HepG2 (cell line): Measurements from ENCODE around the gene FCRL5. TPM values are rescaled to one million over a fixed set of nuclear protein-coding genes. Genes with fewer than 3 reads are reported as not detected.

Experiments
- ATAC-seq: fragments of 200-7000 bp; cut with Tn5 transposase; 3 replicates; pipeline ENCODE4 v1.9.1; 2020; ENCODE audit warnings: mild to moderate bottlenecking, moderate library complexity
- BruUV-seq: library from RNA; stranded (reverse); fragments of 400-500 nt; replicated peaks from 2 replicates; lab custom pipeline; 2021; lab: Mats Ljungman, UMichigan
- CTCF ChIA-PET: fragments of 300-600 bp; formaldehyde crosslinking; extraction: SDS; loops from one replicate; lab custom pipeline; 2021; ENCODE audit warnings: low total read pairs, inconsistent platforms, low intra/inter-chr PET ratio; lab: Yijun Ruan, JAX
- POLR2A ChIA-PET: fragments of 350-600 bp; sonication (Branson Sonifier 250); formaldehyde crosslinking; loops from one replicate; lab custom pipeline; 2020; ENCODE audit warnings: antibody characterized with exemption, inconsistent platforms; lab: Yijun Ruan, JAX
- DNase-seq: peaks from one replicate; pipeline ENCODE4 v3.0.0-alpha.2; 2015; ENCODE audit warnings: low spot score
- FAIRE-seq: peaks from 3 replicates; lab custom pipeline; 2011; peaks lifted over from hg19 to GRCh38; lab: Jason Lieb, UNC
- H2AFZ ChIP-seq: one replicate; pipeline ENCODE4 v1.6.1; 2011; ENCODE audit warnings: low read length, inconsistent platforms
- H3K27ac ChIP-seq: fragments of 300-600 bp; 3 replicates; pipeline ENCODE4 v1.8.0; 2011; ENCODE audit warnings: mixed run types, mild to moderate bottlenecking, mixed read lengths, low read length, inconsistent platforms; ENCODE audit not compliant: insufficient read depth; ENCODE audit errors: extremely low read length
- H3K27me3 ChIP-seq, 2 experiments: fragments of 200-600 bp in 1 of 2; 2 replicates in 1 of 2; 3 replicates in 1 of 2; pipeline versions ENCODE4 v1.6.0 to v1.8.0; 2011; ENCODE audit warnings: low read length in 2 of 2, mild to moderate bottlenecking in 2 of 2, moderate library complexity in 2 of 2, inconsistent platforms in 1 of 2; ENCODE audit not compliant: insufficient read depth in 2 of 2, control insufficient read depth in 1 of 2
- H3K36me3 ChIP-seq, 2 experiments: fragments of 200-600 bp in 1 of 2; replicated peaks in 1 of 2; 2 replicates in 1 of 2; 3 replicates in 1 of 2; pipeline versions ENCODE4 v1.5.1 to v1.8.0; 2011; ENCODE audit warnings: low read length in 2 of 2, inconsistent platforms in 1 of 2; ENCODE audit not compliant: insufficient read depth in 2 of 2, control insufficient read depth in 1 of 2
- H3K4me1 ChIP-seq: 2 replicates; pipeline ENCODE4 v1.5.1; 2012; ENCODE audit warnings: low read length, inconsistent platforms; ENCODE audit not compliant: insufficient read depth
- H3K4me2 ChIP-seq: 2 replicates; pipeline ENCODE4 v1.6.0; 2011; ENCODE audit warnings: low read depth, low read length, inconsistent platforms
- H3K4me3 ChIP-seq, 3 experiments: fragments of 200-600 bp in 1 of 3; sonication (generic), shearing (Covaris generic) in 1 of 3; replicated peaks in 1 of 3; 2 replicates each; pipeline ENCODE4 v1.5.1; 2011 to 2016; ENCODE audit warnings: low read length in 3 of 3, inconsistent platforms in 2 of 3, low read depth in 2 of 3, mild to moderate bottlenecking in 2 of 3, control low read depth in 1 of 3, mixed read lengths in 1 of 3; ENCODE audit not compliant: insufficient read depth in 1 of 3
- H3K79me2 ChIP-seq: one replicate; pipeline ENCODE4 v1.6.1; 2011; ENCODE audit warnings: low read length, inconsistent platforms; ENCODE audit not compliant: insufficient read depth
- H3K9ac ChIP-seq: 2 replicates; pipeline ENCODE4 v1.6.0; 2011; ENCODE audit warnings: mild to moderate bottlenecking, low read depth, low read length, inconsistent platforms; ENCODE audit not compliant: insufficient read depth
- H3K9me3 ChIP-seq: 2 replicates; pipeline ENCODE4 v1.5.1; 2012; ENCODE audit warnings: mild to moderate bottlenecking, low read length
- H4K20me1 ChIP-seq: 2 replicates; pipeline ENCODE4 v1.6.0; 2011; ENCODE audit warnings: inconsistent platforms, mild to moderate bottlenecking, low read length, moderate library complexity; ENCODE audit not compliant: insufficient read depth
- GPN1 ChIP-seq: sonication (generic); formaldehyde crosslinking; IDR thresholded peaks from 2 replicates; pipeline ENCODE4 v1.5.1; 2020; ENCODE audit warnings: missing genetic modification reagents, borderline replicate concordance
- HOXA3 ChIP-seq: sonication (generic); formaldehyde crosslinking; IDR thresholded peaks from 2 replicates; pipeline ENCODE4 v1.5.0; 2020; ENCODE audit warnings: missing genetic modification reagents
- JDP2 ChIP-seq: sonication (generic); formaldehyde crosslinking; IDR thresholded peaks from 2 replicates; pipeline ENCODE4 v1.8.1; 2022; ENCODE audit warnings: missing genetic modification reagents, borderline replicate concordance
- JUND ChIP-seq: sonication (generic); formaldehyde crosslinking; IDR thresholded peaks from 2 replicates; pipeline ENCODE4 v1.8.0; 2022; ENCODE audit warnings: mild to moderate bottlenecking, missing genetic modification reagents
- KLF6 ChIP-seq: IDR thresholded peaks from 2 replicates; pipeline ENCODE4 v1.8.0; 2016; ENCODE audit warnings: missing biosample characterization, missing genetic modification reagents
- MBNL3 ChIP-seq: fragments of 250-450 bp; sonication (Bioruptor Pico); conservative IDR thresholded peaks from 2 replicates; pipeline ENCODE4 v1.8.0; 2022; ENCODE audit warnings: mild to moderate bottlenecking, inconsistent platforms
- MEIS2 ChIP-seq: sonication (generic); formaldehyde crosslinking; IDR thresholded peaks from 2 replicates; pipeline ENCODE4 v1.9.0; 2021; ENCODE audit warnings: mild to moderate bottlenecking, missing genetic modification reagents
- NFRKB ChIP-seq: fragments of 450-650 bp; IDR thresholded peaks from 2 replicates; pipeline ENCODE4 v1.6.1; 2017
- NFYB ChIP-seq: sonication (generic); formaldehyde crosslinking; IDR thresholded peaks from 2 replicates; pipeline ENCODE4 v1.4.0; 2020; ENCODE audit warnings: missing genetic modification reagents
- POGZ ChIP-seq: sonication (generic); formaldehyde crosslinking; IDR thresholded peaks from 2 replicates; pipeline ENCODE4 v1.4.0; 2020; ENCODE audit warnings: mild to moderate bottlenecking, missing genetic modification reagents
- POLR2AphosphoS2 ChIP-seq: IDR thresholded peaks from 2 replicates; pipeline ENCODE4 v1.6.1; 2011; ENCODE audit warnings: low read depth, low read length, improper control_type of control experiment
- RFXANK ChIP-seq: IDR thresholded peaks from 2 replicates; pipeline ENCODE4 v1.6.1; 2016
- SMAD9 ChIP-seq: sonication (generic); formaldehyde crosslinking; IDR thresholded peaks from 2 replicates; pipeline ENCODE4 v1.5.1; 2020; ENCODE audit warnings: mild to moderate bottlenecking, missing genetic modification reagents
- SRSF9 ChIP-seq: fragments of 200-400 bp; formaldehyde crosslinking; IDR thresholded peaks from 2 replicates; pipeline ENCODE4 v1.6.1; 2018; ENCODE audit warnings: borderline replicate concordance, mild to moderate bottlenecking, low read depth, low read length; ENCODE audit not compliant: insufficient read depth, poor library complexity, severe bottlenecking
- SRY ChIP-seq: sonication (generic); formaldehyde crosslinking; IDR thresholded peaks from 2 replicates; pipeline ENCODE4 v1.8.0; 2022; ENCODE audit warnings: mild to moderate bottlenecking, missing genetic modification reagents
- TAF15 ChIP-seq: fragments of 200-400 bp; formaldehyde crosslinking; IDR thresholded peaks from one replicate; pipeline ENCODE4 v1.6.1; 2018; ENCODE audit warnings: mild to moderate bottlenecking, low read depth, low read length; ENCODE audit not compliant: poor library complexity, severe bottlenecking
- THAP11 ChIP-seq: IDR thresholded peaks from 2 replicates; pipeline ENCODE4 v1.6.1; 2016; ENCODE audit warnings: missing biosample characterization, missing genetic modification reagents
- ZNF558 ChIP-seq: sonication (generic); formaldehyde crosslinking; IDR thresholded peaks from 2 replicates; pipeline ENCODE4 v1.9.0; 2022; ENCODE audit warnings: mild to moderate bottlenecking, missing genetic modification reagents, borderline replicate concordance
- ZNF564 ChIP-seq: sonication (generic); formaldehyde crosslinking; IDR thresholded peaks from 2 replicates; pipeline ENCODE4 v1.8.1; 2023; ENCODE audit warnings: mild to moderate bottlenecking, missing genetic modification reagents
- ZNF781 ChIP-seq: sonication (generic); formaldehyde crosslinking; IDR thresholded peaks from 2 replicates; pipeline ENCODE4 v1.5.1; 2020; ENCODE audit warnings: borderline replicate concordance, mild to moderate bottlenecking, missing genetic modification reagents; ENCODE audit errors: not compliant biosample characterization
- WGBS: methylation state at CpG from one replicate; pipeline ENCODE4 v1.1.6; 2017; ENCODE audit warnings: low lambda C conversion rate; 5-methylcytosine and 5-hydroxymethylcytosine counted together
- in situ Hi-C: cut with HindIII; loops from 2 replicates; pipeline ENCODE4 v1.10.0; 2017; ENCODE audit warnings: low pct_unique_long_range_greater_than_20kb; ENCODE audit not compliant: extremely low pct_ligation_motif_present
- intact Hi-C: fragments of 100-400 bp; cut with micrococcal nuclease; formaldehyde crosslinking; loops from one replicate; pipeline ENCODE4 v1.10.0; 2022; ENCODE audit not compliant: unreplicated experiment
- polyA plus RNA-seq, 8 experiments: library from polyadenylated mRNA; depleted of rRNA in 3 of 8; stranded (reverse) in 7 of 8; unstranded in 1 of 8; fragments of >200 nt; fragmentation: Illumina TruSeq in 4 of 8; extraction: Trizol in 4 of 8; gene quantifications; 2 replicates each; pipeline versions ENCODE4 v1.2.1 to v1.2.3, GENCODE V29; 2011 to 2016; ENCODE audit warnings: low read depth in 4 of 8, missing spikeins in 1 of 8, mixed read lengths in 1 of 8; ENCODE audit not compliant: insufficient read depth in 1 of 8
- total RNA-seq, 5 experiments: library from RNA; depleted of rRNA; stranded (reverse); fragments of >200 nt; fragmentation: Illumina TruSeq; extraction: Trizol; gene quantifications; 2 replicates each; pipeline ENCODE4 v1.2.3, GENCODE V29; 2016; ENCODE audit warnings: low read depth in 1 of 5
- TF ChIP-seq, protein P1 (sequence below): IDR thresholded peaks from 2 replicates; pipeline ENCODE4 v1.6.1; 2016; ENCODE audit warnings: mild to moderate bottlenecking
- TF ChIP-seq, protein P2 (sequence below): sonication (generic); formaldehyde crosslinking; IDR thresholded peaks from 2 replicates; pipeline ENCODE4 v1.4.0; 2020; ENCODE audit warnings: missing genetic modification reagents
- TF ChIP-seq, protein P3 (sequence below): sonication (generic); formaldehyde crosslinking; IDR thresholded peaks from 2 replicates; pipeline ENCODE4 v1.4.0; 2020; ENCODE audit warnings: missing genetic modification reagents

Gene FCRL5
- total and polyA plus RNA-seq, 2 of the 13 experiments (the other 11 are each of a cell fraction or from before 2014, with no cell fraction given) = not detected

DNA sequence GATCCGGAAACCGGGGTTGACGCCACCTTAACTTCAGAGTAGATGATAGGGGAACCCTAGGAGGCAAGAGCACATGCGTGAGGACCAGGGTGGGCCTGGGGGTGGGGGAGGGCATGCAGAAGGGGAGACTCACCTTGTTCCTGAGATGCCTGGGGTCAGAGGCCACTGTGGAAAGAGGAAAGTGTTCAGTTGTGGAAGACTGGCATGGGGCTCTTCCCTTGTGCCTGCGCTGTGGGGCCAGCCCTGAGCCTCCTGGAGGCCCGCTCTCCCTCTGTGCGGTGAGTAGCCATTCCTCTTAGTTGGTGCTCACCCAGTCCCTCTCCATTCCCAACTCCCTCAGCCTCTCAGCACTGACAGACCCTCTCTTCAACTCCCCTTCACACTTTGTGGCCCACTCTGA, 36.6 kb downstream of the FCRL5 start (continued):
- TF ChIP-seq, protein P1, sequence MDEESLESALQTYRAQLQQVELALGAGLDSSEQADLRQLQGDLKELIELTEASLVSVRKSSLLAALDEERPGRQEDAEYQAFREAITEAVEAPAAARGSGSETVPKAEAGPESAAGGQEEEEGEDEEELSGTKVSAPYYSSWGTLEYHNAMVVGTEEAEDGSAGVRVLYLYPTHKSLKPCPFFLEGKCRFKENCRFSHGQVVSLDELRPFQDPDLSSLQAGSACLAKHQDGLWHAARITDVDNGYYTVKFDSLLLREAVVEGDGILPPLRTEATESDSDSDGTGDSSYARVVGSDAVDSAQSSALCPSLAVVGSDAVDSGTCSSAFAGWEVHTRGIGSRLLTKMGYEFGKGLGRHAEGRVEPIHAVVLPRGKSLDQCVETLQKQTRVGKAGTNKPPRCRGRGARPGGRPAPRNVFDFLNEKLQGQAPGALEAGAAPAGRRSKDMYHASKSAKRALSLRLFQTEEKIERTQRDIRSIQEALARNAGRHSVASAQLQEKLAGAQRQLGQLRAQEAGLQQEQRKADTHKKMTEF (CRISPR knock-in tag) = no peak
- TF ChIP-seq SRY (CRISPR knock-in tag) = no peak
- no peak for TF ChIP-seq HOXA3
- no peak for TF ChIP-seq MEIS2
- TF ChIP-seq JDP2 = no peak
- no peak for TF ChIP-seq ZNF781
- no peak for TF ChIP-seq JUND (CRISPR knock-in tag)
- TF ChIP-seq, protein P2, sequence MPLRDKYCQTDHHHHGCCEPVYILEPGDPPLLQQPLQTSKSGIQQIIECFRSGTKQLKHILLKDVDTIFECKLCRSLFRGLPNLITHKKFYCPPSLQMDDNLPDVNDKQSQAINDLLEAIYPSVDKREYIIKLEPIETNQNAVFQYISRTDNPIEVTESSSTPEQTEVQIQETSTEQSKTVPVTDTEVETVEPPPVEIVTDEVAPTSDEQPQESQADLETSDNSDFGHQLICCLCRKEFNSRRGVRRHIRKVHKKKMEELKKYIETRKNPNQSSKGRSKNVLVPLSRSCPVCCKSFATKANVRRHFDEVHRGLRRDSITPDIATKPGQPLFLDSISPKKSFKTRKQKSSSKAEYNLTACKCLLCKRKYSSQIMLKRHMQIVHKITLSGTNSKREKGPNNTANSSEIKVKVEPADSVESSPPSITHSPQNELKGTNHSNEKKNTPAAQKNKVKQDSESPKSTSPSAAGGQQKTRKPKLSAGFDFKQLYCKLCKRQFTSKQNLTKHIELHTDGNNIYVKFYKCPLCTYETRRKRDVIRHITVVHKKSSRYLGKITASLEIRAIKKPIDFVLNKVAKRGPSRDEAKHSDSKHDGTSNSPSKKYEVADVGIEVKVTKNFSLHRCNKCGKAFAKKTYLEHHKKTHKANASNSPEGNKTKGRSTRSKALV (CRISPR knock-in tag) = no peak
- no peak for TF ChIP-seq POLR2AphosphoS2
- TF ChIP-seq, all 625 proteins: peak for 0

DNA sequence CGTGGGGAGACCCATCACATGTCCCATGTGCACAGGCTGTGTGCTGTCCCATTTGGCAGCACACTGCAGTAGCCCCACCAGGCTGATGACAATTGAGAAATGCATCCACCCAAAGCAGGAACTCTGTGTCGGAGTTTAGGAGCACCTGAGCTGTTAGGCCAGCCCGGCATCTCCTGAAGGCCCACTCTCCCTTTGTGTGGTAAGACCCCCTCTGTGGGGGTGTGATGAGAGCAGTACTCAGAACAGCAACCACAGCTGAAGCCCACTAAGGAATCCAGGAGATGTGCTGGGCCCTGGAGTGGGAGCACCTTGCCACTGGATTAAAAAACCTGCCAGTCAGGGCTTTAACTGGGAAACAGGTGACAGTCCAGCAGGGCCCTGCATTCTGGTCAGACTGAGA, 37.2 kb downstream of the FCRL5 start:
- in situ Hi-C loops = no loop called here
- BruUV-seq = no TSS peak
- ATAC-seq (no peak), FAIRE-seq (no peak), DNase-seq (no peak)
- 71% methylated on average over 1 of the region's 3 CpGs for WGBS
- CTCF ChIA-PET = no interaction called here
- no peaks in the 10 kb centered on the region for H3K4me1 ChIP-seq
- no peaks in the 10 kb centered on the region for H3K79me2 ChIP-seq
- no peak overlapping the region for H3K9ac ChIP-seq
- no peak overlapping the region for H3K4me3 ChIP-seq
- H3K36me3 ChIP-seq = no peaks in the 10 kb centered on the region
- H3K27me3 ChIP-seq = peaks cover 0 to 12% of the 10 kb centered on the region in 2 experiments; a peak in 2 of 5 replicates
- no peak overlapping the region for H3K4me2 ChIP-seq
- no peak overlapping the region for H2AFZ ChIP-seq
- no peaks in the 10 kb centered on the region for H4K20me1 ChIP-seq
- POLR2A ChIA-PET = no interaction called here
- H3K27ac ChIP-seq = no peak overlapping the region
- intact Hi-C loops = no loop called here
- H3K9me3 ChIP-seq = no peaks in the 10 kb centered on the region
- TF ChIP-seq POGZ (CRISPR knock-in tag) (no peak), ZNF564 (no peak), KLF6 (no peak), NFRKB (no peak), TAF15 (no peak), SRSF9 (no peak), THAP11 (CRISPR knock-in tag) (no peak), GPN1 (no peak), MBNL3 (CRISPR knock-in tag) (no peak), NFYB (CRISPR knock-in tag) (no peak), ZNF558 (no peak), SMAD9 (no peak), RFXANK (no peak)
- TF ChIP-seq, protein P3, sequence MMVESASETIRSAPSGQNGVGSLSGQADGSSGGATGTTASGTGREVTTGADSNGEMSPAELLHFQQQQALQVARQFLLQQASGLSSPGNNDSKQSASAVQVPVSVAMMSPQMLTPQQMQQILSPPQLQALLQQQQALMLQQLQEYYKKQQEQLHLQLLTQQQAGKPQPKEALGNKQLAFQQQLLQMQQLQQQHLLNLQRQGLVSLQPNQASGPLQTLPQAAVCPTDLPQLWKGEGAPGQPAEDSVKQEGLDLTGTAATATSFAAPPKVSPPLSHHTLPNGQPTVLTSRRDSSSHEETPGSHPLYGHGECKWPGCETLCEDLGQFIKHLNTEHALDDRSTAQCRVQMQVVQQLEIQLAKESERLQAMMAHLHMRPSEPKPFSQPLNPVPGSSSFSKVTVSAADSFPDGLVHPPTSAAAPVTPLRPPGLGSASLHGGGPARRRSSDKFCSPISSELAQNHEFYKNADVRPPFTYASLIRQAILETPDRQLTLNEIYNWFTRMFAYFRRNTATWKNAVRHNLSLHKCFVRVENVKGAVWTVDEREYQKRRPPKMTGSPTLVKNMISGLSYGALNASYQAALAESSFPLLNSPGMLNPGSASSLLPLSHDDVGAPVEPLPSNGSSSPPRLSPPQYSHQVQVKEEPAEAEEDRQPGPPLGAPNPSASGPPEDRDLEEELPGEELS (CRISPR knock-in tag) = no peak
